COLO668 (cell line): Measurements from ENCODE around the gene FAM25A.
"Not testable (repeated sequence)": the region's sequence is repeated elsewhere in the genome, so short reads cannot be mapped to it uniquely, and the experiment has no call there.

Experiments
- DNase-seq: peaks from one replicate; lab custom pipeline; 2025; ENCODE audit not compliant: unreplicated experiment; lab: John Stamatoyannopoulos, UW

FAM25A gene

GRCh38 chr10:87020056-87020455, at the start of gene FAM25A:
FAM25A (plus strand) TSS chr10:87020294; CDS start chr10:87020325, 31 bp downstream.
- DNase-seq, result not testable (repeated sequence)

GRCh38 chr10:86970982-86971231, 49.2 kb upstream of the FAM25A start:
- no peak for DNase-seq

- DNase-seq, result peak; percentile 76
These were observed 48.7 kb upstream of the FAM25A start for GRCh38 chr10:86971232-86971991.

- DNase-seq, result no peak
These were observed 47.3 kb upstream of the FAM25A start for GRCh38 chr10:86972613-86973380.

- DNase-seq, result no peak
These were observed 45.6 kb upstream of the FAM25A start for GRCh38 chr10:86974484-86974883.

- no peak for DNase-seq
These were observed 43.6 kb upstream of the FAM25A start for GRCh38 chr10:86976362-86977056.

GRCh38 chr10:86978457-86978856, 41.6 kb upstream of the FAM25A start:
- DNase-seq, result not testable (repeated sequence)

- no peak for DNase-seq
These were observed 40.7 kb upstream of the FAM25A start for GRCh38 chr10:86979296-86979818.

GRCh38 chr10:86979977-86980448, 40.1 kb upstream of the FAM25A start:
- no peak for DNase-seq

- DNase-seq, result not testable (repeated sequence)
These were observed 39.1 kb upstream of the FAM25A start for GRCh38 chr10:86981020-86981419.

GRCh38 chr10:86981716-86982115, 38.4 kb upstream of the FAM25A start:
- DNase-seq, result no peak

- not testable (repeated sequence) for DNase-seq
These were observed 35.6 kb upstream of the FAM25A start for GRCh38 chr10:86984498-86984897.

GRCh38 chr10:86988520-86988919, 31.6 kb upstream of the FAM25A start:
- DNase-seq, result no peak

- not testable (repeated sequence) for DNase-seq
These were observed 28.7 kb upstream of the FAM25A start for GRCh38 chr10:86991362-86991761.

- no peak for DNase-seq
These were observed 27.6 kb upstream of the FAM25A start for GRCh38 chr10:86992456-86992855.

- DNase-seq, result no peak
These were observed 27.2 kb upstream of the FAM25A start for GRCh38 chr10:86992929-86993328.

- not testable (repeated sequence) for DNase-seq
These were observed 20.2 kb upstream of the FAM25A start for GRCh38 chr10:86999802-87000403.

GRCh38 chr10:87000491-87000890, 19.6 kb upstream of the FAM25A start:
- DNase-seq, result no peak

GRCh38 chr10:87007124-87007523, 13.0 kb upstream of the FAM25A start:
- DNase-seq, result not testable (repeated sequence)

GRCh38 chr10:87007674-87008073, 12.4 kb upstream of the FAM25A start:
- DNase-seq, result not testable (repeated sequence)

- DNase-seq, result not testable (repeated sequence)
These were observed 11.8 kb upstream of the FAM25A start for GRCh38 chr10:87008303-87008702.
